ENCODE measurements around the gene USB1.

DNA sequence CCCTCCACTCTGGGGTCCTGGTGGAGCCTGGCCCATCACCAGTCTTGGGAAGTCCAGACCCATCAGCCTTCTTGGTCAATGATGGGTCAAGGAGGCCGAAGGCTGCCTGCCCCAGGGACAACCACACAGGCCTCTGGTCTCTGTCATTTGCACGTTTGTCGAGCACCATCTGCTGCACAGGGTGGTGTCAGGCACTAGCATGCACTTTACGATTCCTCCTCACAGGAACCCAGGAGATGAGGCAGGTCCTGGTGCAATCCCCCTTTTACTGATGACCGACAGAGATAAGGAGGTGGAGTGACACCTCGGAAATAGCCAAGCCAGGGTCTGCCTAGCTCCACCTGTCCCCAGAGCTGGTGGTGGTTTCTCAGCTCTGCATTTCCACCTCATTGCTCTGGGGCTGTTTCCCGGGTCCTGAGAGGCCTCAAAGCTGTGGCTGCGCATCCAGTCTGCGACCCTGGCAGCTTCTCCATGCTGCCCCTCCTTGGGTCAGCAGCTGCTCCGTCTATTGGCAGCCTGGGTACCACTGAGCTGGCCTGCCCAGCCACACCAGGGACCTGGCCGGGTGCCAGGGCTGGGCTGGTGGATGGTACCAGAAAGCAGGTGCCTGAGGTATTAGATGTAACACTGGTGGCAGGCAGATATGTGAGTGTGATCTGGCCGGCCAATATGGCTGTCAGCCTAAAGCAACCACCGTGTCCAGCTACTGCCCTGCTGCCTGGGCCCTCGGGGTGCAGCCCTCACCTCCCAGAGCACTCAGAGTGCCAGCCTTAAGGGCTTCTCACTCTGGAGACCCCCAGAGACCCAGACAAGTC, 34.4 kb downstream of the USB1 start:
- TF ChIP-seq GATA2 (IDR thresholded peaks at IDR 0.05; ENCODE audit: low read depth, low read length), result peak; percentile 59
- TF ChIP-seq GATA3 (IDR thresholded peaks at IDR 0.05; ENCODE audit: low read depth, low read length), result no peak

Data from SH-SY5Y (cell line).